ENCODE results near the gene TNFRSF25. TPM values are rescaled to one million over a fixed set of nuclear protein-coding genes. Genes with fewer than 3 reads are reported as not detected.

Gene TNFRSF25
- total RNA-seq, 1 donor from 2014 or later = 8.2 TPM

DNA sequence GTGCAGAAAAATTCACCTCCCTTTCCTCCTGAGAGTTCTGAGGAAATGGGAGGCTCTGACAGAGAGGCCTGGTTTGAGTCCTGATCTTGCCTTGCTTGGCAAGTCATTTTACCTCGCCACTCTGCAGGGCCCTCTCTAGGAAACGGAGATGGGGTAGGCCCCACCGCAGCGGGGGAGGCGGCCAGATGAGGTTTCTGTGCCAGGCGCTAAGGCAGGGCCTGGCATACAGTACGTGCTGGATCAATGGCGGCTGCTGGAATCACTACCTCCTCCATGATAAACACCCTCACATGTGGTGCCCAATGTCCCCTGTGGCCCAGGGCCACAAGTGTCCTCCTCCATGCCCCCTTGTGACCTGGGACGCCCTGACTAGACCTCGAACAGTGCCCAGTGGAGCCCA lies 26.0 kb upstream of the TNFRSF25 start:
- Histone ChIP-seq H3K4me3 (no peak overlapping the region), H3K4me1 (peaks cover 44% of the 10 kb centered on the region), H3K27ac (no peak overlapping the region), H3K27me3 (ENCODE audit: low read depth) (peaks cover 23% of the 10 kb centered on the region), H3K9me3 (no peaks in the 10 kb centered on the region), H3K36me3 (no peaks in the 10 kb centered on the region)
- intact Hi-C loops (cut with DNase I) = no loop called here
- no peak for ATAC-seq
- TF ChIP-seq, protein P1, sequence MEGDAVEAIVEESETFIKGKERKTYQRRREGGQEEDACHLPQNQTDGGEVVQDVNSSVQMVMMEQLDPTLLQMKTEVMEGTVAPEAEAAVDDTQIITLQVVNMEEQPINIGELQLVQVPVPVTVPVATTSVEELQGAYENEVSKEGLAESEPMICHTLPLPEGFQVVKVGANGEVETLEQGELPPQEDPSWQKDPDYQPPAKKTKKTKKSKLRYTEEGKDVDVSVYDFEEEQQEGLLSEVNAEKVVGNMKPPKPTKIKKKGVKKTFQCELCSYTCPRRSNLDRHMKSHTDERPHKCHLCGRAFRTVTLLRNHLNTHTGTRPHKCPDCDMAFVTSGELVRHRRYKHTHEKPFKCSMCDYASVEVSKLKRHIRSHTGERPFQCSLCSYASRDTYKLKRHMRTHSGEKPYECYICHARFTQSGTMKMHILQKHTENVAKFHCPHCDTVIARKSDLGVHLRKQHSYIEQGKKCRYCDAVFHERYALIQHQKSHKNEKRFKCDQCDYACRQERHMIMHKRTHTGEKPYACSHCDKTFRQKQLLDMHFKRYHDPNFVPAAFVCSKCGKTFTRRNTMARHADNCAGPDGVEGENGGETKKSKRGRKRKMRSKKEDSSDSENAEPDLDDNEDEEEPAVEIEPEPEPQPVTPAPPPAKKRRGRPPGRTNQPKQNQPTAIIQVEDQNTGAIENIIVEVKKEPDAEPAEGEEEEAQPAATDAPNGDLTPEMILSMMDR (IDR thresholded peaks at IDR 0.05) = no peak
- DNase-seq = no peak

DNA sequence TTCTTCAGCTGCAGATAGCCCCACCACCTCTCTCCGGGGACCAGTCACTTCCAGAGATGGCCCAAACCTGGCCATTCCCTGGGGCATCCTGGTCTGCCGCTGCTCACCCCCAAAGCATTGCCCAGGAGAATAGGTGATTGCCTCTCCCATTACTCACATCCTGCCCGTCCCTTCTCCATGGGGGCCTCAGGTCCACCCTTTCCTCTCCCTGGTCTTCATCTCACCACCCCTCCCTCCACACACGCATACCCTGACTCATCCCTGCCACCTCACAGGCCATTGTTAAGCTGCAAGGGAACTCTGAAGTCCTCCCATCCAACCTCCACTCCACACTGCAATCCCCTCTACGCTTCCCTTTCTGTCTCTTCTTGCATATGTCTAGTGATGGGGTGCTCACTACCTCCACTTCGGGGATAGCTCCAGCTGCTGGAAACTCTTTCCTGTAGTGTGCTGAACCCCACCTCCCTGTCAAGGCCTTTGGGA lies 25.5 kb upstream of the TNFRSF25 start, which contains the start of gene PLEKHG5:
Gene PLEKHG5 (minus strand): TSS at position 188 of the 483 bp plus-strand sequence. CDS start 14,096 bp downstream, outside the sequence.
- intact Hi-C loops (cut with DNase I) = no loop called here
- no peaks in the 10 kb centered on the region for H3K9me3 ChIP-seq
- no peak for ATAC-seq
- TF ChIP-seq, protein P1 (IDR thresholded peaks at IDR 0.05) = no peak
- peak within 1 kb of the TSS; percentile 64 for H3K4me3 ChIP-seq
- no peak for DNase-seq
- H3K4me1 ChIP-seq = peaks cover 43% of the 10 kb centered on the region
- no peaks in the 10 kb centered on the region for H3K36me3 ChIP-seq
- peak within 1 kb of the TSS; percentile 73 for H3K27ac ChIP-seq
- H3K27me3 ChIP-seq (ENCODE audit: low read depth) = peaks cover 18% of the 10 kb centered on the region

DNA sequence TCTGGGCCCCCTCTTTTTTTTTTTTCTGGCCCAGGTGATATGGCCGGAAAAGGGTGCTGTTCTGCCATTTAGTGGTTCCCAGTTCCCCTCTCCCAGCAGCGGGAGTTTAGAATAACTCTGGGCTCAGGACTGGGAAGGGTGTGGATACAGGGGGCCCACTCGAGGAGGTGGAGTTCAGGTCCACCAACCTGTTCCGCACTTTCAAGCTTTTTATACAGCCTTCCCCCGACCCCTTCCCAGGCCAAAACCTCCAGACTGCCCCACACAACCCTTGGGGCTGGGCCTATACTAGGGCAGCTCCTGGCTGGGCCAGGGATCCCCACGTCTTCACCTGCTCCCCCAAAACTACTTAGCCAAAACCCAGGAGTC lies 25.1 kb upstream of the TNFRSF25 start:
- Histone ChIP-seq H3K36me3 (no peaks in the 10 kb centered on the region), H3K27ac (peak overlapping the region; percentile 73), H3K4me1 (peaks cover 43% of the 10 kb centered on the region), H3K27me3 (ENCODE audit: low read depth) (peaks cover 19% of the 10 kb centered on the region), H3K4me3 (peak overlapping the region; percentile 64), H3K9me3 (no peaks in the 10 kb centered on the region)
- ATAC-seq = no peak
- TF ChIP-seq, protein P1 (IDR thresholded peaks at IDR 0.05) = no peak
- DNase-seq = no peak
- intact Hi-C loops (cut with DNase I) = no loop called here

DNA sequence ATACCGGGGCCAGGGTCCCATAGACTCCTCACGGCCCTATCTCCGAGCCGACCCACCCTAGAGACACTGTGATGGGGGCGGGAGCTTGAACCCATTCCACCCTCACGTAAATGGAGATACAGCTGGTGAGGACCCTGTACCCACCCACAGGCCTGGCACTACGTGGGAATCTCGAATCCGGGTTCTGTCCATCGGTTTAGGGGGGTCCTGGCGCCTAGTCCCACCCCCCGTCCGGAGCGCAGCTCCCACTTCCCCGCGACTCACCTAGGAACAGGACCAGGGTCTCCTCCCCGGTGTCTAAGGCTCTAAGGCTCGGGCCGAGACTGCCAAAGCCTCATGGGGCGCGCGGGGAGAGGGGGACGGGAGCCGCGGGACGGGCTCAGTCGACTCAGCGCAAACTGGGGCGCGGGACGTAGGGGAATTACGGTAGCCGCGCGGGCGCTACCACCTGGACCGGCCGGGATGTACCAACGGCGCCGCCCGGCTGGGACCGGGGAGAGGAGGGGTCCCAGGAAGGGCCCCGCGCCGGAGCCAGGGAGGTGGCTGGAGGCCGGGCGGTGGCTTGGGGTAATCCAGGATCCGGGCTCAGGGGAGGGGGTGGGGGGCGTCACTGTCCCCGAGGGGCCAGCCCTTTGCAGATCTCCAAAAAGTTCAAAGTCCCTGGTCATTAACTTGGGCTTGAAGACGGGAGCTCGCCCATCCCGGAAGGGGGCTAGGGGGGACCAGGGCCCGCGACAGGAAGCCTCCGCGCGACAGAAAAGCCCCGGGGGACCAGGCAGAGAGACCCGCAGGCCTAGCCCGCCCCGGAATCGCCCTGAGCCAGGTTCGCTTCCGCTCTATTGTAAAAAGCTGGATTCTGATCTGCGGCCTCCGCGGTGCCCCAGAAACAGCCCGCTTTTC lies 24.5 kb upstream of the TNFRSF25 start:
- Histone ChIP-seq H3K36me3 (no peaks in the 10 kb centered on the region), H3K4me1 (peaks cover 46% of the 10 kb centered on the region), H3K27ac (peak overlapping the region; percentile 73), H3K4me3 (peak overlapping the region; percentile 64), H3K27me3 (ENCODE audit: low read depth) (peaks cover 24% of the 10 kb centered on the region), H3K9me3 (no peaks in the 10 kb centered on the region)
- TF ChIP-seq, protein P1 (IDR thresholded peaks at IDR 0.05) = peak; percentile 43
- ATAC-seq (peak; percentile 81 to 89), DNase-seq (peak; percentile 76)
- intact Hi-C loops (cut with DNase I) = no loop called here

DNA sequence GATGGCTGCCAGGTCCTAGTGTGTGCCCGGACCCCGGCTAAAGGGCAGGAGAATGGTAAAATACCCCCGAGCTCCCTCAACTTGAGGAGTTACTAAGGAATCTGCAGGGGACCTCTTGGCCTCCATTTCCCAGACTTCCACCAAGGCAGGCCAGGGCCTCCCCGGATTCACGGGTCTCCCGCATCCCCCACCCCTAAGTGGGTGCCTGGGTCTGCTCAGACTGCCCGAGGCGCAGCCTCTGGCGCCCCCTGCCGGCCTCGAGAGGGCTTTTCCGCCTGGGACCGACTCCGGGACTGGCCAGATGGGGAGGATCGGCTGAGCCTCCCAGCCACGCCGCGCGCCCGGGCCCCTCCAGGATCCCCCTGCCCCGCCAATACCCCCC lies 23.8 kb upstream of the TNFRSF25 start:
- DNase-seq (peak; percentile 78), ATAC-seq (peak; percentile 83 to 84)
- H3K4me1 ChIP-seq = peaks cover 46% of the 10 kb centered on the region
- peaks cover 31% of the 10 kb centered on the region for H3K27me3 ChIP-seq (ENCODE audit: low read depth)
- H3K4me3 ChIP-seq = peak overlapping the region; percentile 64
- no peaks in the 10 kb centered on the region for H3K36me3 ChIP-seq
- TF ChIP-seq, protein P1 (IDR thresholded peaks at IDR 0.05) = peak; percentile 96
- intact Hi-C loops (cut with DNase I) = no loop called here
- no peaks in the 10 kb centered on the region for H3K9me3 ChIP-seq
- no peak overlapping the region for H3K27ac ChIP-seq

All from lower lobe of right lung (tissue), 2 donors.